ENCODE results near the gene AXIN1.
"Not testable (repeated sequence)": the region's sequence is repeated elsewhere in the genome, so short reads cannot be mapped to it uniquely, and the experiment has no call there.

Gene AXIN1

DNA sequence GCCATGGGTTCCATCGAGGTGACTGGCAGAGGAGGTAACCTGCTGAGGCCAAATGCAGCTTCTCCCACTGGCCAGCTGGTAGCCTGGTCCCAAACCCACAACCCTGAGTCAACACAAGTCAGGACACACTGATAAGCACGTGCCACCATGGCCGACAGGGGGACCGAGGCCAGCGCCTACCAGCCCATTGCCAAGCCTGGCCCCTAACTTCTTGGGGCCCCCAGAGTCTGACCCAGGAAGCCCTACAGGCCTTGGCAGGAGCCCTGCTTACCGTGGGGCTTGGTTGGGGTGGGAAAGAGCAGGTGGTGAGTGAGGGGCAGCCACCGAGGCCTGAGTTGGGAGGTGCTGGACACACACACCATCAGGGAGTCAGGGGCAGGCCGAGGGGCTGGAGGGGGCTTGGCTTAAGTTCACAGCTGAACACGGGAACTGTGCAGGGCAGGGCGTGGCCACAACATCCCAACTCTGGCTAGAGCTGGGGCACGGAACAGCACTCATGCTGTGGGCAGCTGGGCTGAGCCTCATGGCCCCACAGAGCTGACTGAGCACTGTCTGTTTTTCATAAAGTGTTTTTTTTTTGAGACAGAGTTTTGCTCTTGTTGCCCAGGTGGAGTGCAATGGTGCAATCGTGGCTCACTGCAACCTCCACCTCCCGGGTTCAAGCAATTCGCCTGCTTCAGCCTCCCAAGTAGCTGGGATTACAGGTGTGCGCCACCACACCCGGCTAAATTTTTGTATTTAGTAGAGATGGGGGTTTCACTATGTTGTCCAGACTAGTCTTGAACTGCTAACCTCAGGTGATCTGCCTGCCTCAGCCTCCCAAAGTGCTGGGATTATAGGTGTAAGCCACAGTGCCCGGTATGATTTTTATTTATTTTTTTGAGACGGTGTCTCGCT is 12.3 kb upstream of the AXIN1 start:
- TF ChIP-seq, protein P1, sequence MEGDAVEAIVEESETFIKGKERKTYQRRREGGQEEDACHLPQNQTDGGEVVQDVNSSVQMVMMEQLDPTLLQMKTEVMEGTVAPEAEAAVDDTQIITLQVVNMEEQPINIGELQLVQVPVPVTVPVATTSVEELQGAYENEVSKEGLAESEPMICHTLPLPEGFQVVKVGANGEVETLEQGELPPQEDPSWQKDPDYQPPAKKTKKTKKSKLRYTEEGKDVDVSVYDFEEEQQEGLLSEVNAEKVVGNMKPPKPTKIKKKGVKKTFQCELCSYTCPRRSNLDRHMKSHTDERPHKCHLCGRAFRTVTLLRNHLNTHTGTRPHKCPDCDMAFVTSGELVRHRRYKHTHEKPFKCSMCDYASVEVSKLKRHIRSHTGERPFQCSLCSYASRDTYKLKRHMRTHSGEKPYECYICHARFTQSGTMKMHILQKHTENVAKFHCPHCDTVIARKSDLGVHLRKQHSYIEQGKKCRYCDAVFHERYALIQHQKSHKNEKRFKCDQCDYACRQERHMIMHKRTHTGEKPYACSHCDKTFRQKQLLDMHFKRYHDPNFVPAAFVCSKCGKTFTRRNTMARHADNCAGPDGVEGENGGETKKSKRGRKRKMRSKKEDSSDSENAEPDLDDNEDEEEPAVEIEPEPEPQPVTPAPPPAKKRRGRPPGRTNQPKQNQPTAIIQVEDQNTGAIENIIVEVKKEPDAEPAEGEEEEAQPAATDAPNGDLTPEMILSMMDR (IDR thresholded peaks at IDR 0.05; ENCODE audit: low read depth, low read length): no peak
- no peak for DNase-seq (ENCODE audit: extremely low read depth, low read depth)

DNA sequence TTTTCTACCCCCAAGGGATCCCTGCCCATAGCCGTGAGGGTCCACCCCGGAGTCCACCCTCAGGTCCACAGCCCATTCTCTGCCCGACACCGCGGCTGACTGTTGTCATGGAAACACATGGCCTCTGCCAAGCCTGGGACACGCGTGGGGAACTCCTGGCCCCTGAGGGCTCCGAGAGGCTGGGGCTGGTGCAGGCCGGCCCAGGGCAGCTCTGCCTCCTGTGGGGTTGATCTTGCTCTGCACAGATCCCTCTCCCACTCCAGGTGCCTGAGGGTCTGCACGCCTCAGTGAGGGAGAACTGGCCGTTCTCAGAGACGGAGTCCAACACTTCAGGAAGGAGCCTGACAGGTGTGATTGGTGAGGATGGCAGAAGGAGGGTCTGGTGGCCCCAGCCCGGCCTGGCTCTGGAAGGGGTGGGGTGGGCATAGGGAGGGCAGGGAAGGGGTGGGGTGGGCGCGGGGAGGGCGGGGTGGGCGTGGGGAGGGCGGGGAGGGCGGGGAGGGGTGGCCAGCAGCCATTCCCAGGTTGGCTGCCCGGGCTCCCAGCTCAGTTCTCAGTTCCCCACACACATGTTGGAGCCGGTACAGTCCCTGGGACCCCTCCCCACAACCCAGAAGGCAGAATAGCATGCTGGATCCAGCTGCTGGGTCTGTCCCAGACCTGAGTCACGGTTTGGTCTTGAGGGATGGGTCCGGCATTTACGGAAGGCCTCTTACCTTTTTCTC is 11.4 kb upstream of the AXIN1 start:
- TF ChIP-seq, protein P1 (IDR thresholded peaks at IDR 0.05; ENCODE audit: low read depth, low read length): no peak
- DNase-seq (ENCODE audit: extremely low read depth, low read depth): no peak

DNA sequence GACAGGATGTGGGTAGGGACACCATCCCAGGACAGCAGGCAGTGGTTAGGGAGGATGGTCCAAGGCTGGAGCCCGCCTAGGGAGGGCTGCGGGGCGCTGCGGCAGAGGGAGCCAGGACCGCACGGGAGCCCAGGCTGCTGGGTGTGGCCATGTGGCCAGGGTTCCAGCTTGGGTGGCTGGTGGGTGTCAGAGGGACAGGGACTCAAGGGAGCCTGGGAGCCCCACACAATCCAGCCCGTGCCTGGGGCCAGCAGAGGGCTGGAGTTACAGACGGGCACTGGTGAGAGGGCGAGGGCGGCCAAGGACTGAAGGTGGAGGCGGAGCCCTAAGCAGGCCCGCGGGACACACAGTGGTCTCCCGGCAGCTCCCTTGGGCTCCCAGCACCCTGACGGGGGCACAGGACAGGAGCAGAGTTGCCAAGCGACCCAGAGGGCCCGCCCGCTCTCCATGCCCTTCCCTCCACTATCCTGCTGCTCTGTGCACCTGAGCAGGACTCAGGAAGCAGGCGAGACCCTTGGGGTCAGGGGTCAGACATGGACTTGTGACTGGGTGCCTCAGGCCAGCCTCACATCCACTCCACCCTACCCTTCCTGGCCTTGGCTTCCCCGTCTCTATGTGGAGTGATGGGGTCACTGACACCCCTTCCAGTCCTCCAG is 10.7 kb upstream of the AXIN1 start:
- TF ChIP-seq, protein P1 (IDR thresholded peaks at IDR 0.05; ENCODE audit: low read depth, low read length): no peak
- DNase-seq (ENCODE audit: extremely low read depth, low read depth): no peak

DNA sequence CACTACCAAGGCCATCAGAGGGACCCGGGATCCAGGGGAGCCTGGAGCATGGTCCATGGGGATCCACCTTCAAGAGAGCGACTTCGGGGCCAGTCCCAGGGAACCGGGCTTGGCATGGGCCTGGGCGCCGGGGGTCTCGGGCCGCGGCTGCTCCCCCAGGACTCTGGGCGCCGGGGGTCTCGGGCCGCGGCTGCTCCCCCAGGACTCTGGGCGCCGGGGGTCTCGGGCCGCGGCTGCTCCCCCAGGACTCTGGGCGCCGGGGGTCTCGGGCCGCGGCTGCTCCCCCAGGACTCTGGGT is 10.1 kb upstream of the AXIN1 start:
- not testable (repeated sequence) for DNase-seq (ENCODE audit: extremely low read depth, low read depth)

DNA sequence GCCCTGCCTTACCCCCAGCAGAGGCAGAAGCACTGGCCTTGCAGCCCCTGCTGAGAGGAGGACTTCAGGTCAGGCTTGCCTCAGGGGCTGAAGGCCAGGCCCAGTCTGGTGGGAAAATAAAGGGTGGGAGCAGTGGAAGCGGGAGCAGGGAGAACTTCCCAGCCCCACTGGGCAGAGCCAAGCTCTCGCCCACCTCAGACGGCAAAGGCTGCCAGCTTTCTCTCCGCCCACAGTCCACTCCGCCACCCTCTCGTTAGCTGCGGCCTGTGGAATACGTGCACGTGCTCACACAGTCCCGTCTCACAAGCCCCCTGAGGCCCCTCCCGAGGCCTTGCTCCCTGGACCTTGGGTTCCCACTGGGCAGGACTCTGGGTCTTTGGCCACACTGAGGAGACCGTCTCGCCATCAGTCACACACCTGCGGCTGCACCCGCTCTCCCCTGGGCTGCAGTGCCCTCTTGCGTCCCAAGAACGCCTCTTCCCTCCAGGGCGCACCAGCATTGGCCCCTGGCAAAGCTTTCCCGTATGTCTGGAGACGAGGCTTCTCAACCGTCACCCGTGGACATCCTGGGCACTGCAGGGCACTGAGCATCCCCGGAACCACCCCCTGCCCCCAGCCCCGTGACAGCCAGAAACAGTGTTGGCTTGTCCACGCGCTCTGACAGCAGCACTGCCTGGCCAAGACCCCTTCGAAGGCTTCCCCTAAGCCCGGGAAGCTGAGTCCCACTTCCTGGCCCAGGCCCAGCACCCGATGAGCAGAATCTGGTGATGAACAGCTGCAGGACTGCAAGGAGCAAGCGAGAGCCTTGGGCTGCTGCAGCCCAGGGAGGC is 9.6 kb upstream of the AXIN1 start:
- DNase-seq (ENCODE audit: extremely low read depth, low read depth): peak; percentile 34
- TF ChIP-seq, protein P1 (IDR thresholded peaks at IDR 0.05; ENCODE audit: low read depth, low read length): peak; percentile 79

DNA sequence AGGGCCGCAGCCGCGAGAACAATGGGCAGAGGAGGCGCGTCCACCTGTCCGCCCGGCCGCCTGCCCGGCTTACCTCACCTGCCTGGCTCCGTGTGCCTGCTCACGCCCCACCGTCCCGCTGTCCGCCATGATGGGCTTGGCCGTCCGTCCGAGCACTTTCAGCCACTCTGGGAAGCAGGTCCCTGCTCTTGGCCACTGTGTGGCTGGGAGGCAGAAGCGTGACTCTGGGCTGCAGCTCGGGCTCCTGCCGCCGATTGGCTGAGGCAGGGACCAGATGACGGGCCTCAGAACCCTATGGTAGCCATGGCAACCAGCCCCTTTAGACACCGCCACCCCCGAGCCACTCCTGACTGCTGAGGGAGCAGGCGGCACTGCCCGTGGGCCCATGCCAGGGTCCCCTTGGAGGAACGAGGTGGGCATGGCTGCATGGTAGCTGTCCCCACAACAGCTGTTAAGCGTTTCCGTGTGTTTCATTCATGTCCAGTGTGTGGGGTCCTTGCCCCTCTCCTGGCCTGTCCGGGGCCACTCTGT is 8.9 kb upstream of the AXIN1 start:
- no peak for DNase-seq (ENCODE audit: extremely low read depth, low read depth)
- TF ChIP-seq, protein P1 (IDR thresholded peaks at IDR 0.05; ENCODE audit: low read depth, low read length): no peak

DNA sequence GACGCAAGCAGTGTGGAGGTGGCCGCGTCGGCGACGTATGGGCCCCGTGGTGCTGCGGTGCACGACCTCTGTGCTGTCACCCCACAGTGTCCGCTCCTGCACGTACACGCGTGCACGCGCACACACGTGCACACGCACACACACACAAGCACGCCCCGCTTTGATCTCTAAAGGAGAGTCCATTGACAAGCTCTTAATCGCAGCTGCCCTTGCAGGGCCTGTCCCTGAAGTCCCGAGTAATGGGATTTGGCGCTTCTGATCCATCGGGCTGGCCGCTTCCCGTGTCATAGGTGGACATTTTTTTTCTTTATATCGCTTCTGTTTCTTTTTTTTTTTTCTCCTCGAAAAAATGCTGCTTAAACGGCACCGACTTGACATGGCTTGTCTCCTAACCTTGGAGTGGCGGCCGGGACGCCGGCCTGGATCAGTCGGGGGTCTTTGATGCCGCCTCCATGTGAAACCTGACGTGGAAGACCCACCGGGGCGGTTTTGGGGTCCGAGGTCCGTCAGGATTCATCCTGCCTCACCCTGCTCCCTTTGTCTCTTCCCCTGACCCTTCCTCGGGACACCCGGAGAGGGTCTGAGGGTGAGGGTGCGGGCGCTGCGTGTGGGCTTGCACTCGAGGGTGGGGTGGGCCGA is 8.3 kb upstream of the AXIN1 start:
- TF ChIP-seq, protein P1 (IDR thresholded peaks at IDR 0.05; ENCODE audit: low read depth, low read length): no peak
- DNase-seq (ENCODE audit: extremely low read depth, low read depth): no peak

Data from AG09319 (cell line).